ENCODE results near the gene TTC12.

GRCh38 chr11:113278481-113278880 lies 35.9 kb upstream of the TTC12 start:
- no peak for TF ChIP-seq CBX5 (IDR thresholded peaks at IDR 0.05; ENCODE audit: low read depth, low read length)
- no peak for TF ChIP-seq TAF1 (IDR thresholded peaks at IDR 0.05; ENCODE audit: low read depth, low read length)
- TF ChIP-seq USF2 (IDR thresholded peaks at IDR 0.05; ENCODE audit: low read length), result no peak
- TF ChIP-seq EP300 (IDR thresholded peaks at IDR 0.05; ENCODE audit: borderline replicate concordance in 1 of 2, low read depth in 2 of 2, low read length in 2 of 2), result no peak
- no peak for TF ChIP-seq SP1 (IDR thresholded peaks at IDR 0.05; ENCODE audit: low read depth, low read length)
- TF ChIP-seq MAFK (IDR thresholded peaks at IDR 0.05; ENCODE audit: low read depth, low read length), result no peak
- TF ChIP-seq POLR2AphosphoS5 (IDR thresholded peaks at IDR 0.05; ENCODE audit: low read depth, low read length), result no peak
- TF ChIP-seq CTCF (IDR thresholded peaks at IDR 0.05; ENCODE audit: control extremely low read depth in 1 of 3, insufficient read depth in 1 of 3, low read depth in 1 of 3, low read length in 3 of 3), result no peak
- no peak for TF ChIP-seq BCL11A (IDR thresholded peaks at IDR 0.05; ENCODE audit: low read depth in 2 of 2, low read length in 2 of 2)
